PC-9 (cell line): Measurements from ENCODE around the gene FOXD2. TPM values are rescaled to one million over a fixed set of nuclear protein-coding genes. Genes with fewer than 3 reads are reported as not detected.

Experiments used
- BruUV-seq: library from RNA; stranded (reverse); fragments of 400-500 nt; replicated peaks from 2 replicates; lab custom pipeline; 2021; lab: Mats Ljungman, UMichigan
- CTCF ChIA-PET: fragments of 300-600 bp; sonication (Branson Sonifier 250); formaldehyde crosslinking; loops from one replicate; lab custom pipeline; 2022; ENCODE audit warnings: antibody characterized with exemption; lab: Charles Lee
- POLR2A ChIA-PET: fragments of 300-600 bp; sonication (Branson Sonifier 250); formaldehyde crosslinking; loops from one replicate; lab custom pipeline; 2022; ENCODE audit warnings: antibody characterized with exemption; ENCODE audit not compliant: unreplicated experiment; lab: Charles Lee
- DNase-seq, 2 experiments: peaks; one replicate each; pipeline versions ENCODE4 v3.0.0 to v3.0.0-alpha.2; 2015 to 2022; ENCODE audit warnings: mixed read lengths in 1 of 2
- H2AFZ ChIP-seq: fragments of 200-600 bp; sonication (generic); 2 replicates; pipeline ENCODE4 v1.8.1; 2017; ENCODE audit warnings: antibody characterized with exemption
- H3F3A ChIP-seq: fragments of 200-600 bp; sonication (generic); 2 replicates; pipeline ENCODE4 v1.8.1; 2017; ENCODE audit warnings: antibody characterized with exemption, mild to moderate bottlenecking, low read depth; ENCODE audit not compliant: insufficient read depth
- H3K27ac ChIP-seq: fragments of 200-600 bp; sonication (generic); 2 replicates; pipeline ENCODE4 v1.6.1; 2016; ENCODE audit warnings: mixed run types
- H3K27me3 ChIP-seq: fragments of 200-600 bp; sonication (generic); 2 replicates; pipeline ENCODE4 v1.6.1; 2016; ENCODE audit warnings: low read depth, mixed run types; ENCODE audit not compliant: insufficient read depth
- H3K36me3 ChIP-seq: fragments of 200-600 bp; sonication (generic); 2 replicates; pipeline ENCODE4 v1.6.1; 2016; ENCODE audit warnings: low read depth, mixed run types
- H3K4me1 ChIP-seq: fragments of 200-600 bp; sonication (generic); replicated peaks from 2 replicates; pipeline ENCODE4 v1.6.1; 2016; ENCODE audit warnings: mixed run types; ENCODE audit not compliant: insufficient read depth
- H3K4me2 ChIP-seq: fragments of 200-600 bp; sonication (generic); 2 replicates; pipeline ENCODE4 v1.6.1; 2017; ENCODE audit warnings: mixed run types
- H3K4me3 ChIP-seq: fragments of 200-600 bp; sonication (generic); 2 replicates; pipeline ENCODE4 v1.6.1; 2016; ENCODE audit warnings: mixed run types
- H3K79me2 ChIP-seq: fragments of 200-600 bp; sonication (generic); 2 replicates; pipeline ENCODE4 v1.6.1; 2017; ENCODE audit warnings: low read depth, mixed run types
- H3K9me2 ChIP-seq: fragments of 200-600 bp; sonication (generic); 2 replicates; pipeline ENCODE4 v1.8.1; 2017; ENCODE audit warnings: mild to moderate bottlenecking; ENCODE audit not compliant: insufficient read depth
- H3K9me3 ChIP-seq: fragments of 200-600 bp; sonication (generic); 2 replicates; pipeline ENCODE4 v1.8.1; 2016; ENCODE audit warnings: low read depth; ENCODE audit not compliant: insufficient read depth
- H4K20me1 ChIP-seq: fragments of 200-600 bp; sonication (generic); 2 replicates; pipeline ENCODE4 v1.8.1; 2017; ENCODE audit not compliant: insufficient read depth
- EZH2 ChIP-seq: fragments of 200-600 bp; sonication (generic); IDR thresholded peaks from 2 replicates; pipeline ENCODE4 v1.8.0; 2017; ENCODE audit warnings: antibody characterized with exemption, low read depth
- intact Hi-C: fragments of 100-400 bp; cut with micrococcal nuclease; formaldehyde crosslinking; loops from one replicate; pipeline ENCODE4 v1.10.0; 2022; ENCODE audit not compliant: unreplicated experiment
- total RNA-seq: library from RNA; stranded (reverse); gene quantifications from 2 replicates; pipeline ENCODE4 v1.2.3, GENCODE V29; 2021
- TF ChIP-seq, protein P1 (sequence below): fragments of 200-600 bp; sonication (generic); conservative IDR thresholded peaks from 2 replicates; pipeline ENCODE4 v1.6.1; 2017; ENCODE audit warnings: mixed run types, antibody characterized with exemption, mild to moderate bottlenecking, moderate library complexity

The FOXD2 gene
- total RNA-seq, 1 experiment from 2014 or later = 0.35 TPM

DNA sequence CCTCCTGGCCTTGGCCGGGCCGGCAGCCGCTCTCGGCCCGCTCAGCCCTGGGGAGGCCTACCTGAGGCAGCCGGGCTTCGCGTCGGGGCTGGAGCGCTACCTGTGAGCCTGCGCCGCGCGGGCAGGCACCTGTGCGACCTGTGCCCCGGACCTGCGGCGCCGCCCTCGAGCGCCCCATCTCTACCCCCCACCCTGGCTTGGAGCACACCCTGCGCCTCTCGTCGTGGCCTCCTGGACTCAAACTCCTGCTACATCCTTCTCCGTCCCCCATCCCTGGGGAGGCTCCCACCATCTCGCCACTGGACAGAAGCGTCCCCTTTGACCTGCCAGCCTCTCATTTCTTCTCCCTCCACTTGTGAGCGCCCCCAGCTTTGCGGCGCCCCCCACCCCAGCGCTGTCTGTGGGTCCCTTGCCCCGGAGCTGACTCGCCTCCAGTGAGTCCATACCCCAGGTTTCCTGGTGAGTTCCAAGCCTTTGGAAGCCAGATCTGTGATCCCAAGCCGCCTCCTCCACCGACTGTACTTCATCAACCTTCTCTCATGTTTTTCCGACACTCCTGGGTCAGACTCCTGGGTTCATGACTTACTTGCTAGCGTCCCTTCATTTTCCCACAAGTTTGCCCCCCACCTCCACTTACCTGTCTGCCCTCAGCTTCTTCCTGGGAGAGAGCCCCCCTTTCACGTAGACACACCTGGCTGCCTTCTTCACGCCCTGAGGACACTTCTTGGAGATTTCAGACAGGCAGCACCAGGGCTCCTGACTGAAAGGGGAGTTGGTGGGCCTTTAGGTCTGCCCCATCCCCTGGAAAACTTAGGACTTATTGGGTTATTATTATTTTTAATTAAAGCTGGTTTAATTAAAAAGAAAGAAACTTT is 20.4 kb upstream of the FOXD2 start:
- Histone ChIP-seq H2AFZ (no peak overlapping the region), H3K36me3 (no peaks in the 10 kb centered on the region), H3F3A (no peaks in the 10 kb centered on the region), H3K27ac (no peak overlapping the region), H3K4me2 (no peak overlapping the region), H3K9me2 (no peaks in the 10 kb centered on the region), H3K79me2 (no peaks in the 10 kb centered on the region), H3K4me1 (no peaks in the 10 kb centered on the region), H3K4me3 (no peak overlapping the region), H3K27me3 (no peaks in the 10 kb centered on the region), H3K9me3 (no peaks in the 10 kb centered on the region), H4K20me1 (no peaks in the 10 kb centered on the region)
- intact Hi-C loops = no loop called here
- BruUV-seq = no TSS peak
- CTCF ChIA-PET = no interaction called here
- DNase-seq = no peak
- POLR2A ChIA-PET = no interaction called here
- TF ChIP-seq, protein P1, sequence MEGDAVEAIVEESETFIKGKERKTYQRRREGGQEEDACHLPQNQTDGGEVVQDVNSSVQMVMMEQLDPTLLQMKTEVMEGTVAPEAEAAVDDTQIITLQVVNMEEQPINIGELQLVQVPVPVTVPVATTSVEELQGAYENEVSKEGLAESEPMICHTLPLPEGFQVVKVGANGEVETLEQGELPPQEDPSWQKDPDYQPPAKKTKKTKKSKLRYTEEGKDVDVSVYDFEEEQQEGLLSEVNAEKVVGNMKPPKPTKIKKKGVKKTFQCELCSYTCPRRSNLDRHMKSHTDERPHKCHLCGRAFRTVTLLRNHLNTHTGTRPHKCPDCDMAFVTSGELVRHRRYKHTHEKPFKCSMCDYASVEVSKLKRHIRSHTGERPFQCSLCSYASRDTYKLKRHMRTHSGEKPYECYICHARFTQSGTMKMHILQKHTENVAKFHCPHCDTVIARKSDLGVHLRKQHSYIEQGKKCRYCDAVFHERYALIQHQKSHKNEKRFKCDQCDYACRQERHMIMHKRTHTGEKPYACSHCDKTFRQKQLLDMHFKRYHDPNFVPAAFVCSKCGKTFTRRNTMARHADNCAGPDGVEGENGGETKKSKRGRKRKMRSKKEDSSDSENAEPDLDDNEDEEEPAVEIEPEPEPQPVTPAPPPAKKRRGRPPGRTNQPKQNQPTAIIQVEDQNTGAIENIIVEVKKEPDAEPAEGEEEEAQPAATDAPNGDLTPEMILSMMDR = no peak
- TF ChIP-seq EZH2 = no peak

DNA sequence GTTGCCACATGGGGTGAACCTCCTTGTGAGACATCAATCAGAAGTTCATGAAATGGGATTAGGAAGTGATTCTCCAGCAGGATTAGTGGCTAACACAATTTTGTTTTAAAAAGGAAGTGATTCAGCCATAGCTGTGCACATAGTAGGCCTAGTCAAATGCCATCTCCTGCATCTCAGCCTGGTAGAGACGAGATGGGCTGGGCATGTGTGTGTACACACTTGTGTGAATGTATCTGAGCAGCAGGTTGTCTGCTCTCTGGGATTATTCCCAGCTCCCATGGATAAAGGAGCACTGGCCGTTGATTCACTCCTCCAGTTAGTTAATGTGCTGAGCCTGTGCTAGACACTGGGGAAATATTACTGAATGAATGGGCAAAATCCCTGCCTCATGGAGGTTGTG is 19.7 kb upstream of the FOXD2 start:
- Histone ChIP-seq H3K4me3 (no peak overlapping the region), H3K4me2 (no peak overlapping the region), H3K36me3 (no peaks in the 10 kb centered on the region), H2AFZ (no peak overlapping the region), H3K9me3 (no peaks in the 10 kb centered on the region), H3K79me2 (no peaks in the 10 kb centered on the region), H4K20me1 (no peaks in the 10 kb centered on the region), H3K27me3 (no peaks in the 10 kb centered on the region), H3K9me2 (no peaks in the 10 kb centered on the region), H3K4me1 (no peaks in the 10 kb centered on the region), H3K27ac (no peak overlapping the region), H3F3A (no peaks in the 10 kb centered on the region)
- TF ChIP-seq EZH2 = no peak
- TF ChIP-seq, protein P1 = no peak
- ChIA-PET POLR2A (no interaction called here), CTCF (no interaction called here)
- no TSS peak for BruUV-seq
- intact Hi-C loops = no loop called here
- DNase-seq = no peak

DNA sequence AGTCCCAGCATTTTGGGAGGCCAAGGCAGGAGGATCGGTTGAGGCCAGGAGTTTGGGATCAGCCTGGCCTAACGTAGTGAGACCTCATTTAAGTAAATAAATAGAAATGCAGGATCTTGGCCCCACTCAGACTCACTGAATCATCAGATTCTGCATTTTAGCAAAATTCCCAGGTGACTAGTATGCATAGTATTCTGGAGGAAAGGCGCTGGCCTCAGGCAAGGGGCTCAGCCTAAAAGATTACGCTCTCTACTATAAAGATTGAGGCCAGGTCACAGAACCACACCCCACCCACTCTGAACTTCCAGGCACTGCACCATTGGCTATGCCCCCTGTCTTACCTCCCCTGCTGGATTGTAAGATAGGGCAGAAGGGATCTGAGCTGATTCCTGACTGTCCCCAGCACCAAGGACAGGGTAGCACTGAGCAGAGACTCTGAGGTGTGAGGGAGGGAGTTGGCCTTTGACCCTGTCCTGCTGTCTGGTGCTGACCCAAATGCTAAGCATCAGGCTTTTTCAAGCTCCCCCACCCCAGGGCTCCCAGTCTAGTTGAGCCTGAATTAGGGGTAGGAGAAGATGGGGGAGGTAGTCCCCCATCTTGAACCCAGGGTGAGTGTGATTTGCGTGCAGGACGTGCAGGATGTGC is 19.0 kb upstream of the FOXD2 start:
- CTCF ChIA-PET = interaction anchor here (0.6 to 0.7 kb wide), 2 partner anchors 40 to 44 kb away, joined by 3 read pairs; no protein-coding TSS in a partner anchor
- no TSS peak for BruUV-seq
- H3K27me3 ChIP-seq = no peaks in the 10 kb centered on the region

More for the DNA sequence above, 19.0 kb upstream of the FOXD2 start:
- Histone ChIP-seq H3F3A (no peaks in the 10 kb centered on the region), H4K20me1 (no peaks in the 10 kb centered on the region; the same call in 1 of the 2 replicates), H3K79me2 (no peaks in the 10 kb centered on the region), H3K4me2 (no peak overlapping the region), H3K9me2 (no peaks in the 10 kb centered on the region), H2AFZ (no peak overlapping the region), H3K4me1 (no peaks in the 10 kb centered on the region), H3K36me3 (no peaks in the 10 kb centered on the region), H3K9me3 (no peaks in the 10 kb centered on the region), H3K4me3 (no peak overlapping the region), H3K27ac (no peak overlapping the region)
- no peak for DNase-seq
- POLR2A ChIA-PET = no interaction called here
- TF ChIP-seq EZH2 = no peak
- intact Hi-C loops = no loop called here
